ENCODE data around the gene JMJD1C.
"Not testable (repeated sequence)": the region's sequence is repeated elsewhere in the genome, so short reads cannot be mapped to it uniquely, and the experiment has no call there.

GRCh38 chr10:63500551-63500950 is 34.8 kb upstream of the JMJD1C start:
- not testable (repeated sequence) for TF ChIP-seq CTCF, POLR2A (IDR thresholded peaks at IDR 0.05)
